Gastroesophageal sphincter (tissue), 4 donors: ENCODE measurements around the gene GLYATL1B. TPM values are rescaled to one million over a fixed set of nuclear protein-coding genes. Genes with fewer than 3 reads are reported as not detected.
"Not testable (repeated sequence)": the region's sequence is repeated elsewhere in the genome, so short reads cannot be mapped to it uniquely, and the experiment has no call there.

ENCODE experiments used
- ATAC-seq: fragments of 150-250 bp; one replicate; pipeline ENCODE4 v1.9.1; 2016; ENCODE audit warnings: mild to moderate bottlenecking, moderate library complexity
- H3K27ac ChIP-seq, 4 donors: fragments of 200-600 bp; sonication (generic) in 3 of 4; 1 replicate in 3 of 4; 2 replicates in 1 of 4; pipeline ENCODE4 v1.5.1; 2016 to 2019
- H3K27me3 ChIP-seq: fragments of 200-600 bp; sonication (generic); one replicate; pipeline ENCODE4 v1.5.1; 2019
- H3K36me3 ChIP-seq, 2 donors: fragments of 200-600 bp; sonication (generic); one replicate each; pipeline ENCODE4 v1.5.1; 2019; ENCODE audit warnings: control low read depth in 1 of 2
- H3K4me1 ChIP-seq, 3 donors: fragments of 200-600 bp; sonication (generic); 1 replicate in 2 of 3; 2 replicates in 1 of 3; pipeline ENCODE4 v1.5.1; 2016 to 2019; ENCODE audit warnings: control low read depth in 2 of 3
- H3K4me3 ChIP-seq, 2 donors: fragments of 200-600 bp; sonication (generic); one replicate each; pipeline ENCODE4 v1.5.1; 2019; ENCODE audit warnings: mild to moderate bottlenecking in 1 of 2, moderate library complexity in 1 of 2
- H3K9me3 ChIP-seq, 3 donors: fragments of 200-600 bp; sonication (generic); one replicate each; pipeline ENCODE4 v1.5.1; 2017 to 2019; ENCODE audit warnings: control low read depth in 2 of 3
- EP300 ChIP-seq: sonication (generic); formaldehyde crosslinking; IDR thresholded peaks from one replicate; pipeline ENCODE4 v1.6.1; 2017; ENCODE audit warnings: antibody characterized with exemption, mild to moderate bottlenecking
- POLR2A ChIP-seq, 2 donors: fragments of 450-650 bp; IDR thresholded peaks; one replicate each; pipeline ENCODE4 v1.6.1; 2017; ENCODE audit warnings: antibody characterized with exemption in 2 of 2, mild to moderate bottlenecking in 2 of 2, moderate library complexity in 1 of 2
- POLR2AphosphoS5 ChIP-seq: sonication (generic); formaldehyde crosslinking; IDR thresholded peaks from one replicate; pipeline ENCODE4 v1.6.1; 2017; ENCODE audit warnings: antibody characterized with exemption
- WGBS, 2 donors: methylation state at CpG; one replicate each; pipeline ENCODE4 v1.1.5; 2018; ENCODE audit warnings: low coverage in 1 of 2; 5-methylcytosine and 5-hydroxymethylcytosine counted together
- total RNA-seq, 4 donors: library from RNA; depleted of rRNA; stranded (reverse); fragments of >200 nt; gene quantifications; one replicate each; pipeline ENCODE4 v1.1.0, GENCODE V29; 2016
- TF ChIP-seq, protein P1 (sequence below), 4 experiments: fragments of 200-600 bp in 2 of 4; fragments of 450-650 bp in 2 of 4; sonication (generic) in 1 of 4; IDR thresholded peaks; one replicate each; pipeline ENCODE4 v1.5.1; 2017 to 2019; ENCODE audit warnings: antibody characterized with exemption in 4 of 4, mild to moderate bottlenecking in 2 of 4, moderate library complexity in 2 of 4

The GLYATL1B gene
- total RNA-seq, 4 donors from 2014 or later = not detected

DNA sequence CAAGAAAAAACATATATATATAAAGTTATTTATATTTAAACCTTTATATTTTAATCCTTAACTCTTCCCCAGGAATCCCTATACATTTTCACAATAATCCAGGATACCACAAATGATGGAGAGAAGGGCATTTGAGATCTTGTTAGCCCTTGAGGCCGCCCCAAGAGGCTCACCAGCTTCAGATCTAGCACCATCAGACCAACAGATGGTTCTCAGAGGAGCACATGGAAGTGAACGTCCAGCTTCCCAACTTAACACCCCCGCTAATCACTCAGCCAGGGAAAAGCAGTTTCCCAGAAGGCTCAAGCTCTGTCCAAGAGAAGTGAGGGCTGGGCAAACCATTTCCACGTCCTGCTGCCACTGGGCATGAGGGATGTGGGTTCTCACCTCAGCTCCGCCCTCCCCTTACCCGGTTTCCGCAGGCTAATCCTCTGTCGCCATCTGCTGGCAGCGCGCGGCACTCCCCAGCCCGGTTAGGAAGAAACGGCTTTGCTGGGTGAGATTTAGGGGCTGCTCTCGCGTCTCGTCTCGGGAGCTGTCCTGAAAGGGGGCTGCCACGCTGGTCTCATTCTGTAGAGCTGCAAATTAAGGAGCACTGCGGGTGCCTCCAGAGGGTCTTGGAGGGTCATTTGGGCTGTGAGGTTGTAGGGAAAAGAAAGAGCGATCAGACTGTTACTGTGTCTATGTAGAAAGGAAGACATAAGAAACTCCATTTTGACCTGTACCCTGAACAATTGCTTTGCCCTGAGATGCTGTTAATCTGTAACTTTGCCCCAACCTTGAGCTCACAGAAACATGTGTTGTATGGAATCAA, 49.7 kb downstream of the GLYATL1B start:
- Histone ChIP-seq H3K27me3 (no peaks in the 10 kb centered on the region), H3K27ac (no peak overlapping the region), H3K9me3 (no peaks in the 10 kb centered on the region), H3K36me3 (peaks cover 0 to 59% of the 10 kb centered on the region in 2 donors), H3K4me3 (no peak overlapping the region), H3K4me1 (peaks cover 0 to 9% (median 0%) of the 10 kb centered on the region in 3 donors)
- no peak for TF ChIP-seq POLR2A (IDR thresholded peaks at IDR 0.05)
- TF ChIP-seq, protein P1, sequence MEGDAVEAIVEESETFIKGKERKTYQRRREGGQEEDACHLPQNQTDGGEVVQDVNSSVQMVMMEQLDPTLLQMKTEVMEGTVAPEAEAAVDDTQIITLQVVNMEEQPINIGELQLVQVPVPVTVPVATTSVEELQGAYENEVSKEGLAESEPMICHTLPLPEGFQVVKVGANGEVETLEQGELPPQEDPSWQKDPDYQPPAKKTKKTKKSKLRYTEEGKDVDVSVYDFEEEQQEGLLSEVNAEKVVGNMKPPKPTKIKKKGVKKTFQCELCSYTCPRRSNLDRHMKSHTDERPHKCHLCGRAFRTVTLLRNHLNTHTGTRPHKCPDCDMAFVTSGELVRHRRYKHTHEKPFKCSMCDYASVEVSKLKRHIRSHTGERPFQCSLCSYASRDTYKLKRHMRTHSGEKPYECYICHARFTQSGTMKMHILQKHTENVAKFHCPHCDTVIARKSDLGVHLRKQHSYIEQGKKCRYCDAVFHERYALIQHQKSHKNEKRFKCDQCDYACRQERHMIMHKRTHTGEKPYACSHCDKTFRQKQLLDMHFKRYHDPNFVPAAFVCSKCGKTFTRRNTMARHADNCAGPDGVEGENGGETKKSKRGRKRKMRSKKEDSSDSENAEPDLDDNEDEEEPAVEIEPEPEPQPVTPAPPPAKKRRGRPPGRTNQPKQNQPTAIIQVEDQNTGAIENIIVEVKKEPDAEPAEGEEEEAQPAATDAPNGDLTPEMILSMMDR (IDR thresholded peaks at IDR 0.05) = peak; percentile 80 to 99 (median 84)
- 16 to 55% methylated on average over 4 to 11 of the region's 20 CpGs for WGBS, 2 donors
- ATAC-seq = peak; percentile 93

- not testable (repeated sequence) for H3K27me3 ChIP-seq, H3K27ac ChIP-seq, H3K4me3 ChIP-seq, ATAC-seq, H3K9me3 ChIP-seq
- whole genome bisulfite sequencing, 2 donors = 71 to 82% methylated on average over 5 to 6 of the region's 6 CpGs
- Histone ChIP-seq H3K4me1 (peaks cover 0 to 11% (median 0%) of the 10 kb centered on the region in 3 donors), H3K36me3 (peaks cover 0 to 52% of the 10 kb centered on the region in 2 donors)
Observed at GRCh38 chr11:59136551-59136950, 50.4 kb downstream of the GLYATL1B start.

DNA sequence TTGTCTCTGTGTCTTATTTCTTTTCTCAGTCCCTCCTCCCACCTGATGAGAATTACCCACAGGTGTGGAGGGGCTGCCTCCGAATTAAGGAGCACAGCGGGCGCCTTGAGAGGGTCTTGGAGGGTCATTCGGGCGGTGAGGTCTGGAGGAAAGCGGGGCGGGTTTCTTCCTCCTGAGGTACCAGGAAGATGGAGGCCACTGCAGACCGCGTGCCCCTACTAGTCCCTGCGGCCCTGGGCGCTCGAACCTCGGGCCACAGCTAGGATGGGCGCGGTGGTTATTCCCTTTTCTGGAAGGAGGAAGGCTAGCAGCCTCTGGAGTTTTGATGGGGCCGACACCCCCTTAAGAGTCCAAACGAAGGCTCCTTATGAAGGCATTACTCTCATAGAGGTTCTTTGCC, 51.1 kb downstream of the GLYATL1B start:
- peaks cover 0 to 45% of the 10 kb centered on the region in 2 donors for H3K36me3 ChIP-seq
- H3K4me1 ChIP-seq = peaks cover 0 to 17% (median 0%) of the 10 kb centered on the region in 3 donors
- no peaks in the 10 kb centered on the region for H3K27me3 ChIP-seq
- H3K9me3 ChIP-seq = no peaks in the 10 kb centered on the region
- H3K27ac ChIP-seq = no peak overlapping the region
- 100% methylated on average over 1 to 4 of the region's 17 CpGs for WGBS, 2 donors
- no peak for ATAC-seq
- TF ChIP-seq, protein P1 (IDR thresholded peaks at IDR 0.05) = no peak
- TF ChIP-seq POLR2A (IDR thresholded peaks at IDR 0.05) (no peak), EP300 (no peak), POLR2AphosphoS5 (no peak)
- no peak overlapping the region for H3K4me3 ChIP-seq

- H3K36me3 ChIP-seq = peaks cover 0 to 31% of the 10 kb centered on the region in 2 donors
- no peaks in the 10 kb centered on the region for H3K9me3 ChIP-seq
- H3K4me3 ChIP-seq = no peak overlapping the region
- H3K27ac ChIP-seq = no peak overlapping the region
- H3K4me1 ChIP-seq = peaks cover 0 to 22% (median 0%) of the 10 kb centered on the region in 3 donors
- ATAC-seq = no peak
- no peak for TF ChIP-seq POLR2A (IDR thresholded peaks at IDR 0.05)
- TF ChIP-seq, protein P1 (IDR thresholded peaks at IDR 0.05) = no peak
- no peak for TF ChIP-seq EP300
- no peak for TF ChIP-seq POLR2AphosphoS5
- H3K27me3 ChIP-seq = no peaks in the 10 kb centered on the region
- WGBS, 2 donors = 55 to 73% methylated on average over 2 of the region's 2 CpGs
Observed at GRCh38 chr11:59138643-59139042, 52.5 kb downstream of the GLYATL1B start.

GRCh38 chr11:59141191-59141590, 55.1 kb downstream of the GLYATL1B start:
- Histone ChIP-seq H3K4me3 (no peak overlapping the region), H3K9me3 (no peaks in the 10 kb centered on the region), H3K27me3 (no peaks in the 10 kb centered on the region), H3K4me1 (peaks cover 0 to 33% (median 4%) of the 10 kb centered on the region in 3 donors), H3K27ac (no peak overlapping the region), H3K36me3 (peaks cover 0 to 14% of the 10 kb centered on the region in 2 donors)
- ATAC-seq = no peak
- TF ChIP-seq, protein P1 (IDR thresholded peaks at IDR 0.05) = no peak
- WGBS, 2 donors = 90% methylated on average over 4 of the region's 4 CpGs
